ENCODE data around the gene IFNA14.
A peak's percentile ranks its signal among the peaks of the same experiment; 100 is the strongest.
"Not testable (repeated sequence)": the region's sequence is repeated elsewhere in the genome, so short reads cannot be mapped to it uniquely, and the experiment has no call there.

IFNA14 gene

DNA sequence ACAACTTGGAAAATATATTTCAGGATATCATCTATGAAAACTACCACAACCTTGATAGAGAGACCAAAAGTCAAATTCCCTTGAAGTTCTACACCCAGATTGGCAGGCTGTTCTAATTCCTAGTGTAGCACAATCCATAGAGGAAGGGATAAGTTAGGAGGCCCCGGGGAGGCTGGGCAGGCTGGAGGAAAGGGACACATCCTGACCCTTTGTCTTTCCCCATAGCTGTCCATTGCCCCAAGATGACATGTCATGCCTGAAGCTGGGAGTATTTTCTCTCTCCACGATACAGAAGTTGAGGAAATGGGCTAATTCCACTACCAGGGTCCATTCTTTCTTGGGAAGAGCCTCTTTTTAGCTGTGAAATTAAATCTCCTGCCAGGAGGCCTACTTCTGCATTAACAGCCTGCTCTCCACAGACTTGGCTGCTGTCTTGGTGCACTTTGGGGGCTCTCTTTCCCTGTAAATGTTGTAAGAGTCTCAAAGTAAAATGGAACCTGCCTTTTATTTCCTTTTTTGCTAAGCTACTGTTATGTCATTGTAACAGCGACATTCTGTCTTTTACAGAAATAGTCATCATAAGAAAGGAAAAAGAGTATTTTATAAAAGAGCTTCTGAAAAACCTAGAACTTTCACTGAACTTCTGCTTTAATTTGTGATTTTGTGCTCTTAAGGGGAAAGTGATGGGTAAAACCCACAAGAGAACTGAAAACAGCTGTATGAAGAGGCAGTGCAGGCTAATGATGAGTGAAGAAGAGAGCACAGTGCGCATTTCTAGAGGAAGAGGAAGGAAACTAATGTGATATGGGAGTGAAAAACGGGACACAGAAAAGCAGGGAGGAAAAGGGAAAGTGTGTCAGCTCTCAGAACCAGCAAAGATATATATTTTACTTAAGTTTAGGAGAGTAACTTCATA lies 26.1 kb downstream of the IFNA14 start:
- DNase-seq: not testable (repeated sequence)

GRCh38 chr9:21212160-21212559 lies 27.6 kb downstream of the IFNA14 start:
- not testable (repeated sequence) for DNase-seq

GRCh38 chr9:21210782-21211181 lies 29.0 kb downstream of the IFNA14 start:
- not testable (repeated sequence) for DNase-seq

GRCh38 chr9:21210311-21210710 lies 29.5 kb downstream of the IFNA14 start:
- DNase-seq: no peak

GRCh38 chr9:21207043-21207442 lies 32.8 kb downstream of the IFNA14 start, which contains the start of gene IFNA10:
TSS of gene IFNA10 (minus strand) at chr9:21207143. CDS start at chr9:21207097, 46 bp downstream.
- not testable (repeated sequence) for DNase-seq

DNA sequence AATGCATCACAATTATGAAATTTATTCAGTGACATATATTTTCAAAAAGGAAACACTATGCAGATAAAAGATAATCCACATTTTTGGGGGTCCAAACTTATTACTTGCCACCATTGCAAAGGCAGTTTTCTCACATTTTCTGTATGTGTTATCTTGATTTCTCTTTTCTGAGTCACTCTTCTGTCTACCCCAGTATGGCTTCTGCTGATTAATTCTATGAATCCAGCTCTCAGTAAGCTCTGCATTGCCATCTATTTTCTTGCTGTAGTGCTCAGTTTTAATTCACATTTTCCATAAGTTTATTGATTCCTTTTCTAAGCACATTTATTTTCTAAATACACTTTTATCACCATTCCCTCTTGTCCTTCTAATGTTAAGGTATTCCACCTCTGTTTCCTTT lies 34.6 kb downstream of the IFNA14 start:
- DNase-seq: no peak

DNA sequence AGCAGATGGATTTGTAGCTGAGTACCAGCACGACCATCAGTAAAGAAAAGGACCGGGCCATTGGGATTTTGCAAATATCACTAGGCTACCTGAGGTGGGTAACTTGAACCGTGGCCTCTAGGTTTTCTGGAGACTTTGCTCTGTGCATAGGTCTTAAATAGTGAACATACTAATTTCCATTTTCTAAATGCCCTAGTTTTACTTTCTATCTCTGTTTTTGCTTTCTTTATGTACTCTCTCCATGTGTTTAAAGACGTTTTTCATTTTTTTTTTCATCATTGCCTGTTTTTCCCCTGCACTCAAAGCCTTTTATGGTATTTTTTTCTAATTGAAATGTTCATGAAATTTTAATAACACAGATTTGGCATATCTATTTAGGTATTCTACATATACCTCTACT lies 37.7 kb downstream of the IFNA14 start, which contains the start of gene IFNA7:
Gene IFNA7, minus strand, starts transcription at position 101 of the 400 bp plus-strand sequence. Its CDS starts 40 bp downstream, at position 61.
- not testable (repeated sequence) for DNase-seq

DNA sequence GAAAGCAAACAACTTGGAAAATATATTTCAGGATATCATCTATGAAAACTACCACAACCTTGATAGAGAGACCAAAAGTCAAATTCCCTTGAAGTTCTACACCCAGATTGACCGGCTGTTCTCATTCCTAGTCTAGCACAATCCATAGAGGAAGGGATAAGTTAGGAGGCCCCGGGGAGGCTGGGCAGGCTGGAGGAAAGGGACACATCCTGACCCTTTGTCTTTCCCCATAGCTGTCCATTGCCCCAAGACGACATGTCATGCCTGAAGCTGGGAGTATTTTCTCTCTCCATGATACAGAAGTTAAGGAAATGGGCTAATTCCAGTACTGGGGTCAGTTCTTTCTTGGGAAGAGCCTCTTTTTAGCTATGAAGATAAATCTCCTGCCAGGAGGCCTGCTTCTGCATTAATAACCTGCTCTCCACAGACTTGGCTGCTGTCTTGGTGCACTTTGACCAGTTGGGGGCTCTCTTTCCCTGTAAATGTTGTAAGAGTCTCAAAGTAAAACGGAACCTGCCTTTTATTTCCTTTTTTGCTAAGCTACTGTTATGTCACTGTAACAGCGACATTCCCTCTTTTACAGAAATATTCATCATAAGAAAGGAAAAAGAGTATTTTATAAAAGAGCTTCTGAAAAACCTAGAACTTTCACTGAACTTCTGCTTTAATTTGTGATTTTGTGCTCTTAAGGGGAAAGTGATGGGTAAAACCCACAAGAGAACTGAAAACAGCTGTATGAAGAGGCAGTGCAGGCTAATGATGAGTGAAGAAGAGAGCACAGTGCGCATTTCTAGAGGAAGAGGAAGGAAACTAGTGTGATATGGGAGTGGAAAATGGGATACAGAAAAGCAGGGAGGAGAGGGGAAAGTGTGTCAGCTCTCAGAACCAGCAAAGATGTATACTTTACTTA lies 44.7 kb downstream of the IFNA14 start:
- peak; percentile 24 for DNase-seq

Measured in retina (tissue), 1 donor.